H1 (cell line): ENCODE data around the gene TXNRD3.

Experiments
- ASH2L ChIP-seq: fragments of 200-600, 300-600 bp; sonication (generic); IDR thresholded peaks from one replicate; pipeline ENCODE4 v1.7.1; 2017; ENCODE audit warnings: low read length
- ATF2 ChIP-seq: IDR thresholded peaks from 2 replicates; pipeline ENCODE4 v1.6.1; 2012; ENCODE audit warnings: low read length, inconsistent platforms
- CREB1 ChIP-seq: IDR thresholded peaks from 2 replicates; pipeline ENCODE4 v1.6.1; 2012; ENCODE audit warnings: inconsistent platforms
- EP300 ChIP-seq, 2 experiments: IDR thresholded peaks; 1 replicate in 1 of 2; 2 replicates in 1 of 2; pipeline ENCODE4 v1.6.1; 2011 to 2012; ENCODE audit warnings: low read depth in 2 of 2, low read length in 2 of 2, mild to moderate bottlenecking in 2 of 2, borderline replicate concordance in 1 of 2, inconsistent platforms in 1 of 2, moderate library complexity in 1 of 2
- JUND ChIP-seq: IDR thresholded peaks from 2 replicates; pipeline ENCODE4 v1.6.1; 2011; ENCODE audit warnings: mild to moderate bottlenecking, improper control_type of control experiment, low read length
- MAFK ChIP-seq: IDR thresholded peaks from 2 replicates; pipeline ENCODE4 v1.6.1; 2012; ENCODE audit warnings: low read depth, mild to moderate bottlenecking, improper control_type of control experiment, low read length
- POLR2A ChIP-seq, 2 experiments: IDR thresholded peaks; 1 replicate in 1 of 2; 2 replicates in 1 of 2; pipeline ENCODE4 v1.6.1; 2011; ENCODE audit warnings: low read depth in 2 of 2, low read length in 2 of 2, mild to moderate bottlenecking in 2 of 2; ENCODE audit errors: control extremely low read depth in 1 of 2
- SIN3A ChIP-seq, 2 experiments: IDR thresholded peaks in 1 of 2; conservative IDR thresholded peaks in 1 of 2; 2 replicates each; pipeline ENCODE4 v1.6.1; 2011 to 2012; ENCODE audit warnings: low read length in 2 of 2, improper control_type of control experiment in 1 of 2, low read depth in 1 of 2, mild to moderate bottlenecking in 1 of 2
- TCF12 ChIP-seq: IDR thresholded peaks from 2 replicates; pipeline ENCODE4 v1.6.1; 2011; ENCODE audit warnings: low read depth, mild to moderate bottlenecking, low read length
- TF ChIP-seq, protein P1 (sequence below), 3 experiments: IDR thresholded peaks; 1 replicate in 2 of 3; 2 replicates in 1 of 3; pipeline versions ENCODE4 v1.5.1 to v1.6.1; 2011; ENCODE audit warnings: low read length in 3 of 3, mild to moderate bottlenecking in 3 of 3, inconsistent platforms in 2 of 3, low read depth in 1 of 3, moderate library complexity in 1 of 3; ENCODE audit not compliant: insufficient read depth in 1 of 3; ENCODE audit errors: control extremely low read depth in 1 of 3
- TF ChIP-seq, protein P2 (sequence below): IDR thresholded peaks from 2 replicates; pipeline ENCODE4 v1.6.1; 2011; ENCODE audit warnings: low read length, improper control_type of control experiment
- TF ChIP-seq, protein P3 (sequence below): IDR thresholded peaks from 2 replicates; pipeline ENCODE4 v1.6.1; 2012; ENCODE audit warnings: inconsistent platforms

- TF ChIP-seq POLR2A (IDR thresholded peaks at IDR 0.05; ENCODE audit: control extremely low read depth in 1 of 2, low read depth in 2 of 2, low read length in 2 of 2) = no peak
- TF ChIP-seq SIN3A (conservative IDR thresholded peaks at IDR 0.05 in 1 of 2, IDR thresholded peaks at IDR 0.05 in 1 of 2; ENCODE audit: low read depth in 1 of 2, low read length in 2 of 2) = no peak
- no peak for TF ChIP-seq MAFK
- TF ChIP-seq, protein P1, sequence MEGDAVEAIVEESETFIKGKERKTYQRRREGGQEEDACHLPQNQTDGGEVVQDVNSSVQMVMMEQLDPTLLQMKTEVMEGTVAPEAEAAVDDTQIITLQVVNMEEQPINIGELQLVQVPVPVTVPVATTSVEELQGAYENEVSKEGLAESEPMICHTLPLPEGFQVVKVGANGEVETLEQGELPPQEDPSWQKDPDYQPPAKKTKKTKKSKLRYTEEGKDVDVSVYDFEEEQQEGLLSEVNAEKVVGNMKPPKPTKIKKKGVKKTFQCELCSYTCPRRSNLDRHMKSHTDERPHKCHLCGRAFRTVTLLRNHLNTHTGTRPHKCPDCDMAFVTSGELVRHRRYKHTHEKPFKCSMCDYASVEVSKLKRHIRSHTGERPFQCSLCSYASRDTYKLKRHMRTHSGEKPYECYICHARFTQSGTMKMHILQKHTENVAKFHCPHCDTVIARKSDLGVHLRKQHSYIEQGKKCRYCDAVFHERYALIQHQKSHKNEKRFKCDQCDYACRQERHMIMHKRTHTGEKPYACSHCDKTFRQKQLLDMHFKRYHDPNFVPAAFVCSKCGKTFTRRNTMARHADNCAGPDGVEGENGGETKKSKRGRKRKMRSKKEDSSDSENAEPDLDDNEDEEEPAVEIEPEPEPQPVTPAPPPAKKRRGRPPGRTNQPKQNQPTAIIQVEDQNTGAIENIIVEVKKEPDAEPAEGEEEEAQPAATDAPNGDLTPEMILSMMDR (IDR thresholded peaks at IDR 0.05; ENCODE audit: control extremely low read depth in 1 of 3, insufficient read depth in 1 of 3, low read depth in 1 of 3, low read length in 3 of 3) = no peak
- no peak for TF ChIP-seq CREB1
- no peak for TF ChIP-seq TCF12
- TF ChIP-seq EP300 (IDR thresholded peaks at IDR 0.05; ENCODE audit: borderline replicate concordance in 1 of 2, low read depth in 2 of 2, low read length in 2 of 2) = no peak
- no peak for TF ChIP-seq ATF2
- TF ChIP-seq, protein P2, sequence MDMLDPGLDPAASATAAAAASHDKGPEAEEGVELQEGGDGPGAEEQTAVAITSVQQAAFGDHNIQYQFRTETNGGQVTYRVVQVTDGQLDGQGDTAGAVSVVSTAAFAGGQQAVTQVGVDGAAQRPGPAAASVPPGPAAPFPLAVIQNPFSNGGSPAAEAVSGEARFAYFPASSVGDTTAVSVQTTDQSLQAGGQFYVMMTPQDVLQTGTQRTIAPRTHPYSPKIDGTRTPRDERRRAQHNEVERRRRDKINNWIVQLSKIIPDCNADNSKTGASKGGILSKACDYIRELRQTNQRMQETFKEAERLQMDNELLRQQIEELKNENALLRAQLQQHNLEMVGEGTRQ = no peak
- TF ChIP-seq ASH2L = no peak
- TF ChIP-seq, protein P3, sequence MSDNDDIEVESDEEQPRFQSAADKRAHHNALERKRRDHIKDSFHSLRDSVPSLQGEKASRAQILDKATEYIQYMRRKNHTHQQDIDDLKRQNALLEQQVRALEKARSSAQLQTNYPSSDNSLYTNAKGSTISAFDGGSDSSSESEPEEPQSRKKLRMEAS = no peak
- TF ChIP-seq JUND = no peak
These were observed 48.9 kb downstream of the TXNRD3 start for GRCh38 chr3:126606001-126606400.
